Osteocyte (in vitro differentiated cells): ENCODE data around the gene HERC2. TPM values are rescaled to one million over a fixed set of nuclear protein-coding genes. Genes with fewer than 3 reads are reported as not detected.
A peak's percentile ranks its signal among the peaks of the same experiment; 100 is the strongest.
"Not testable (repeated sequence)": the region's sequence is repeated elsewhere in the genome, so short reads cannot be mapped to it uniquely, and the experiment has no call there.

Experiments
- DNase-seq: peaks from one replicate; pipeline ENCODE4 v3.0.0; 2021; ENCODE audit warnings: mixed read lengths; ENCODE audit not compliant: unreplicated experiment; ENCODE audit errors: extremely low spot score
- H3K27ac Mint-ChIP-seq: one replicate; pipeline ENCODE4 v1.8.0; 2021; ENCODE audit warnings: mild to moderate bottlenecking, mixed read lengths; ENCODE audit not compliant: unreplicated experiment
- H3K27me3 Mint-ChIP-seq: one replicate; pipeline ENCODE4 v1.8.0; 2021; ENCODE audit warnings: mixed read lengths; ENCODE audit not compliant: unreplicated experiment
- H3K36me3 Mint-ChIP-seq: one replicate; pipeline ENCODE4 v1.8.0; 2021; ENCODE audit warnings: mixed read lengths; ENCODE audit not compliant: unreplicated experiment
- H3K4me1 Mint-ChIP-seq: one replicate; pipeline ENCODE4 v1.8.0; 2021; ENCODE audit warnings: mixed read lengths; ENCODE audit not compliant: unreplicated experiment
- H3K4me3 Mint-ChIP-seq: one replicate; pipeline ENCODE4 v1.8.0; 2021; ENCODE audit warnings: mild to moderate bottlenecking, moderate library complexity, mixed read lengths; ENCODE audit not compliant: unreplicated experiment
- H3K9me3 Mint-ChIP-seq: one replicate; pipeline ENCODE4 v1.8.0; 2021; ENCODE audit warnings: mixed read lengths; ENCODE audit not compliant: unreplicated experiment
- CTCF ChIP-seq: fragments of 200-600 bp; sonication (generic); IDR thresholded peaks from 2 replicates; pipeline ENCODE4 v1.5.0; 2021; ENCODE audit warnings: antibody characterized with exemption, mild to moderate bottlenecking, moderate library complexity
- total RNA-seq: library from RNA; stranded (reverse); gene quantifications from 2 replicates; pipeline ENCODE4 v1.2.1, GENCODE V29; 2021

The HERC2 gene
- total RNA-seq, 1 donor from 2014 or later, result 89.2 TPM

GRCh38 chr15:28296814-28297213 is 25.2 kb downstream of the HERC2 start:
- DNase-seq, H3K27me3 Mint-ChIP-seq, H3K9me3 Mint-ChIP-seq, H3K4me1 Mint-ChIP-seq, H3K27ac Mint-ChIP-seq, H3K36me3 Mint-ChIP-seq, H3K4me3 Mint-ChIP-seq: not testable (repeated sequence)

- not testable (repeated sequence) for DNase-seq, H3K9me3 Mint-ChIP-seq, H3K27me3 Mint-ChIP-seq, H3K4me3 Mint-ChIP-seq, H3K4me1 Mint-ChIP-seq
- peaks cover 21% of the 10 kb centered on the region for H3K36me3 Mint-ChIP-seq
- H3K27ac Mint-ChIP-seq, result peak overlapping the region; percentile 81
These were observed 26.9 kb downstream of the HERC2 start for GRCh38 chr15:28295009-28295563.

GRCh38 chr15:28294560-28294959 is 27.4 kb downstream of the HERC2 start:
- not testable (repeated sequence) for H3K27me3 Mint-ChIP-seq, H3K4me1 Mint-ChIP-seq, H3K9me3 Mint-ChIP-seq, DNase-seq, H3K4me3 Mint-ChIP-seq
- H3K27ac Mint-ChIP-seq, result peak overlapping the region; percentile 81
- peaks cover 26% of the 10 kb centered on the region for H3K36me3 Mint-ChIP-seq

- H3K4me1 Mint-ChIP-seq, result peaks cover 11% of the 10 kb centered on the region
These were observed 32.1 kb downstream of the HERC2 start for GRCh38 chr15:28289694-28290463.

GRCh38 chr15:28288830-28289693 is 32.9 kb downstream of the HERC2 start:
- H3K27ac Mint-ChIP-seq, H3K4me1 Mint-ChIP-seq, H3K4me3 Mint-ChIP-seq, H3K9me3 Mint-ChIP-seq, H3K27me3 Mint-ChIP-seq, DNase-seq: not testable (repeated sequence)
- peaks cover 42% of the 10 kb centered on the region for H3K36me3 Mint-ChIP-seq

More at GRCh38 chr15:28289694-28290463, 32.1 kb downstream of the HERC2 start:
- Mint-ChIP-seq H3K9me3 (peaks cover 5% of the 10 kb centered on the region), H3K36me3 (peaks cover 40% of the 10 kb centered on the region), H3K27me3 (no peaks in the 10 kb centered on the region), H3K4me3 (no peak overlapping the region), H3K27ac (no peak overlapping the region)
- no peak for DNase-seq
- no peak for TF ChIP-seq CTCF

- H3K4me3 Mint-ChIP-seq, H3K27me3 Mint-ChIP-seq, H3K4me1 Mint-ChIP-seq, DNase-seq: not testable (repeated sequence)
- H3K9me3 Mint-ChIP-seq, result peaks cover 11% of the 10 kb centered on the region
- peaks cover 51% of the 10 kb centered on the region for H3K36me3 Mint-ChIP-seq
- H3K27ac Mint-ChIP-seq, result peak overlapping the region; percentile 1
These were observed 35.3 kb downstream of the HERC2 start for GRCh38 chr15:28286659-28287058.

- H3K9me3 Mint-ChIP-seq, result peaks cover 11% of the 10 kb centered on the region
- no peak for TF ChIP-seq CTCF
- no peak overlapping the region for H3K27ac Mint-ChIP-seq
These were observed 35.9 kb downstream of the HERC2 start for GRCh38 chr15:28286031-28286430.

More at GRCh38 chr15:28286031-28286430, 35.9 kb downstream of the HERC2 start:
- Mint-ChIP-seq H3K4me3 (no peak overlapping the region), H3K4me1 (peaks cover 6% of the 10 kb centered on the region), H3K36me3 (peaks cover 49% of the 10 kb centered on the region), H3K27me3 (no peaks in the 10 kb centered on the region)
- DNase-seq, result no peak
